Liver (tissue), 9 donors: ENCODE data around the gene EXOC4. TPM values are rescaled to one million over a fixed set of nuclear protein-coding genes. Genes with fewer than 3 reads are reported as not detected.

Experiments
- DNase-seq: peaks from one replicate; pipeline ENCODE4 v3.0.0-alpha.2; 2017; ENCODE audit warnings: low spot score
- H3K27ac ChIP-seq, 2 donors: one replicate each; pipeline ENCODE4 v1.7.0; 2013; ENCODE audit warnings: inconsistent platforms in 2 of 2, low read length in 2 of 2, control low read depth in 1 of 2, low read depth in 1 of 2, mild to moderate bottlenecking in 1 of 2
- H3K27me3 ChIP-seq, 4 donors: one replicate each; pipeline versions ENCODE4 v1.6.1 to v1.7.0; 2013; ENCODE audit warnings: low read length in 3 of 4, inconsistent platforms in 1 of 4, mild to moderate bottlenecking in 1 of 4, moderate library complexity in 1 of 4; ENCODE audit not compliant: control insufficient read depth in 4 of 4, insufficient read depth in 4 of 4
- H3K36me3 ChIP-seq, 4 donors: one replicate each; pipeline versions ENCODE4 v1.6.1 to v1.7.0; 2013; ENCODE audit warnings: low read length in 3 of 4, mild to moderate bottlenecking in 3 of 4, low read depth in 1 of 4, moderate library complexity in 1 of 4; ENCODE audit not compliant: control insufficient read depth in 4 of 4, insufficient read depth in 3 of 4
- H3K4me1 ChIP-seq, 4 donors: one replicate each; pipeline versions ENCODE4 v1.6.1 to v1.7.0; 2013; ENCODE audit warnings: low read length in 3 of 4, mild to moderate bottlenecking in 3 of 4, moderate library complexity in 1 of 4; ENCODE audit not compliant: control insufficient read depth in 4 of 4, insufficient read depth in 4 of 4
- H3K4me3 ChIP-seq, 3 donors: one replicate each; pipeline versions ENCODE4 v1.6.1 to v1.7.0; 2013; ENCODE audit warnings: low read length in 3 of 3, control low read depth in 1 of 3, low read depth in 1 of 3, mild to moderate bottlenecking in 1 of 3
- H3K9ac ChIP-seq, 2 donors: one replicate each; pipeline ENCODE4 v1.7.0; 2013; ENCODE audit warnings: low read length in 2 of 2, mild to moderate bottlenecking in 2 of 2, moderate library complexity in 2 of 2, control low read depth in 1 of 2, low read depth in 1 of 2
- H3K9me3 ChIP-seq, 4 donors: one replicate each; pipeline versions ENCODE4 v1.6.1 to v1.7.0; 2013; ENCODE audit warnings: low read length in 3 of 4; ENCODE audit not compliant: control insufficient read depth in 4 of 4
- FOXA1 ChIP-seq: IDR thresholded peaks from 2 replicates; pipeline ENCODE4 v1.6.1; 2016; ENCODE audit warnings: antibody characterized with exemption
- FOXA2 ChIP-seq: IDR thresholded peaks from 2 replicates; pipeline ENCODE4 v1.6.1; 2016; ENCODE audit warnings: antibody characterized with exemption
- GABPA ChIP-seq, 2 donors: IDR thresholded peaks in 1 of 2; conservative IDR thresholded peaks in 1 of 2; 2 replicates each; pipeline ENCODE4 v1.6.1; 2016; ENCODE audit warnings: antibody characterized with exemption in 2 of 2, mild to moderate bottlenecking in 1 of 2, moderate library complexity in 1 of 2
- HNF4A ChIP-seq, 2 donors: conservative IDR thresholded peaks; 2 replicates each; pipeline ENCODE4 v1.6.1; 2016; ENCODE audit warnings: antibody characterized with exemption in 2 of 2, mild to moderate bottlenecking in 2 of 2
- JUND ChIP-seq, 2 donors: IDR thresholded peaks; 2 replicates each; pipeline ENCODE4 v1.6.1; 2016; ENCODE audit warnings: antibody characterized with exemption in 2 of 2
- MAX ChIP-seq: IDR thresholded peaks from 2 replicates; pipeline ENCODE4 v1.6.1; 2016; ENCODE audit warnings: antibody characterized with exemption
- NR2F2 ChIP-seq: IDR thresholded peaks from 2 replicates; pipeline ENCODE4 v1.6.1; 2016; ENCODE audit warnings: antibody characterized with exemption
- RAD21 ChIP-seq, 2 donors: IDR thresholded peaks; 2 replicates each; pipeline ENCODE4 v1.6.1; 2016; ENCODE audit warnings: antibody characterized with exemption in 2 of 2, mild to moderate bottlenecking in 2 of 2
- RXRA ChIP-seq, 2 donors: IDR thresholded peaks; 2 replicates each; pipeline ENCODE4 v1.6.1; 2017 to 2018; ENCODE audit warnings: antibody characterized with exemption in 2 of 2, mild to moderate bottlenecking in 1 of 2
- TAF1 ChIP-seq: conservative IDR thresholded peaks from 2 replicates; pipeline ENCODE4 v1.6.1; 2016; ENCODE audit warnings: antibody characterized with exemption, mild to moderate bottlenecking
- YY1 ChIP-seq: IDR thresholded peaks from 2 replicates; pipeline ENCODE4 v1.6.1; 2016; ENCODE audit warnings: antibody characterized with exemption, mild to moderate bottlenecking
- WGBS: extraction: QIAGEN DNeasy Blood & Tissue Kit; methylation state at CpG from one replicate; pipeline ENCODE4 v1.1.7; 2013; 5-methylcytosine and 5-hydroxymethylcytosine counted together
- polyA plus RNA-seq, 2 donors: library from polyadenylated mRNA; stranded (reverse) in 1 of 2; unstranded in 1 of 2; fragments of 200-250 nt in 1 of 2; fragments of >200 nt in 1 of 2; fragmentation: Nextera tagmentation in 1 of 2; extraction: Ambion mirVana in 1 of 2; gene quantifications; one replicate each; pipeline versions ENCODE4 v1.2.1 to v1.2.3, GENCODE V29; 2013 to 2015
- total RNA-seq, 2 donors: library from RNA; depleted of rRNA; stranded (reverse); fragments of >200 nt; gene quantifications; one replicate each; pipeline ENCODE4 v1.2.3, GENCODE V29; 2014
- TF ChIP-seq, protein P1 (sequence below): IDR thresholded peaks from 2 replicates; pipeline ENCODE4 v1.6.1; 2016; ENCODE audit warnings: antibody characterized with exemption
- TF ChIP-seq, protein P2 (sequence below): fragments of 150-350 bp; IDR thresholded peaks from 2 replicates; pipeline ENCODE4 v1.5.1; 2017; ENCODE audit warnings: improper control_type of control experiment, low read depth, low read length; ENCODE audit not compliant: missing input control
- TF ChIP-seq, protein P3 (sequence below): IDR thresholded peaks from 2 replicates; pipeline ENCODE4 v1.6.1; 2016; ENCODE audit warnings: antibody characterized with exemption, mild to moderate bottlenecking
- donor health status: healthy.
- donor health status: healthy.
- donor health status: healthy.
- donor health status: healthy.
- donor health status: healthy.

Gene EXOC4
- total and polyA plus RNA-seq, 4 donors: 9.5 to 55.9 (median 23.6) TPM

DNA sequence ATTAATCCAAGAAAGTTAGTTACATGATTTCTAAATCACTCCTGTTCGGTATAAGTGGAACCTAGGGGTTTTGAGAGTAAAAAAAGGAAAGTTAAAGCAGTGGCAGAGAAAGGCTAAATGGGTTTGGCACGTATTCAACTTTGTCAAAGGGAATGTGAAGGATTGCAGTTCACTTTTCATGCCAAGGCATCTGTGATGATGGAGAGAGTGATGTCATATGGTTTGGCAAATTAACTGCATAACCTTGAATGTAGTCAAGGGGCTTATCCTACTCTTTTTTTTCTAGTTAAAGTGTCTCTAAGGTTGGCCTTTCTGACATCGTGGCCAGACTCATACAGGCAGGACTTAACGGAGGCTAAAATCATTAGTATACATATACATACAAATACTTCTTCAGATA, 277.8 kb downstream of the EXOC4 start (continued):
- TF ChIP-seq, protein P1, sequence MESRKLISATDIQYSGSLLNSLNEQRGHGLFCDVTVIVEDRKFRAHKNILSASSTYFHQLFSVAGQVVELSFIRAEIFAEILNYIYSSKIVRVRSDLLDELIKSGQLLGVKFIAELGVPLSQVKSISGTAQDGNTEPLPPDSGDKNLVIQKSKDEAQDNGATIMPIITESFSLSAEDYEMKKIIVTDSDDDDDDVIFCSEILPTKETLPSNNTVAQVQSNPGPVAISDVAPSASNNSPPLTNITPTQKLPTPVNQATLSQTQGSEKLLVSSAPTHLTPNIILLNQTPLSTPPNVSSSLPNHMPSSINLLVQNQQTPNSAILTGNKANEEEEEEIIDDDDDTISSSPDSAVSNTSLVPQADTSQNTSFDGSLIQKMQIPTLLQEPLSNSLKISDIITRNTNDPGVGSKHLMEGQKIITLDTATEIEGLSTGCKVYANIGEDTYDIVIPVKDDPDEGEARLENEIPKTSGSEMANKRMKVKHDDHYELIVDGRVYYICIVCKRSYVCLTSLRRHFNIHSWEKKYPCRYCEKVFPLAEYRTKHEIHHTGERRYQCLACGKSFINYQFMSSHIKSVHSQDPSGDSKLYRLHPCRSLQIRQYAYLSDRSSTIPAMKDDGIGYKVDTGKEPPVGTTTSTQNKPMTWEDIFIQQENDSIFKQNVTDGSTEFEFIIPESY: no peak
- TF ChIP-seq HNF4A (conservative IDR thresholded peaks at IDR 0.05): no peak
- no peak for TF ChIP-seq JUND (IDR thresholded peaks at IDR 0.05)
- TF ChIP-seq TAF1: no peak
- TF ChIP-seq YY1: no peak
- no peak for TF ChIP-seq NR2F2

GRCh38 chr7:133534816-133535215, 281.9 kb downstream of the EXOC4 start:
- H3K27ac ChIP-seq: no peak overlapping the region

DNA sequence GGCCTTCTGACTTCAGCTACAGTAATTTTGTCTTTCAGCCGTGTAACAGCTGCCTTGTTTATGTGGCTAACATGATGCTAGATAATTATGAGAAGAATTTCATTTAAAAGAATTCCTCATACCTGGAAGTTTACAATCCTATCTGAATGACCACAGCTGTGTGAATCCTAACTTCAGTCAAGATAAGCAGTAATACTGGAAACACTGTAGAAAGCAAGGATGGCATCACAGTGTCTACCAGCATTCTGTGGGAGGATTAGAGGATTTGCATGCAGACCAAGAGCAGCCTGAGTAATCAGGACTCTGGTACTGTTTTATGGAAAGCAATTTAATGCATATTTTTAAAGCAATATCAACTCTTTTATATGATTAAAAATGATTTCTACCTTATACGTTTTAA, 282.4 kb downstream of the EXOC4 start:
- Histone ChIP-seq H3K4me3 (no peak overlapping the region), H3K27me3 (no peaks in the 10 kb centered on the region), H3K27ac (no peak overlapping the region), H3K4me1 (no peaks in the 10 kb centered on the region), H3K36me3 (no peaks in the 10 kb centered on the region), H3K9me3 (no peaks in the 10 kb centered on the region), H3K9ac (no peak overlapping the region)
- 87% methylated on average over 2 of the region's 2 CpGs for WGBS
- TF ChIP-seq FOXA1: no peak
- TF ChIP-seq TAF1: no peak
- TF ChIP-seq, protein P2, sequence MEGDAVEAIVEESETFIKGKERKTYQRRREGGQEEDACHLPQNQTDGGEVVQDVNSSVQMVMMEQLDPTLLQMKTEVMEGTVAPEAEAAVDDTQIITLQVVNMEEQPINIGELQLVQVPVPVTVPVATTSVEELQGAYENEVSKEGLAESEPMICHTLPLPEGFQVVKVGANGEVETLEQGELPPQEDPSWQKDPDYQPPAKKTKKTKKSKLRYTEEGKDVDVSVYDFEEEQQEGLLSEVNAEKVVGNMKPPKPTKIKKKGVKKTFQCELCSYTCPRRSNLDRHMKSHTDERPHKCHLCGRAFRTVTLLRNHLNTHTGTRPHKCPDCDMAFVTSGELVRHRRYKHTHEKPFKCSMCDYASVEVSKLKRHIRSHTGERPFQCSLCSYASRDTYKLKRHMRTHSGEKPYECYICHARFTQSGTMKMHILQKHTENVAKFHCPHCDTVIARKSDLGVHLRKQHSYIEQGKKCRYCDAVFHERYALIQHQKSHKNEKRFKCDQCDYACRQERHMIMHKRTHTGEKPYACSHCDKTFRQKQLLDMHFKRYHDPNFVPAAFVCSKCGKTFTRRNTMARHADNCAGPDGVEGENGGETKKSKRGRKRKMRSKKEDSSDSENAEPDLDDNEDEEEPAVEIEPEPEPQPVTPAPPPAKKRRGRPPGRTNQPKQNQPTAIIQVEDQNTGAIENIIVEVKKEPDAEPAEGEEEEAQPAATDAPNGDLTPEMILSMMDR: no peak
- TF ChIP-seq NR2F2: no peak
- TF ChIP-seq MAX: no peak
- no peak for TF ChIP-seq FOXA2
- no peak for TF ChIP-seq HNF4A (conservative IDR thresholded peaks at IDR 0.05)
- no peak for TF ChIP-seq RXRA (IDR thresholded peaks at IDR 0.05)
- TF ChIP-seq GABPA (IDR thresholded peaks at IDR 0.05 in 1 of 2, conservative IDR thresholded peaks at IDR 0.05 in 1 of 2): no peak
- TF ChIP-seq RAD21 (IDR thresholded peaks at IDR 0.05): no peak
- no peak for DNase-seq

More at GRCh38 chr7:133534816-133535215, 281.9 kb downstream of the EXOC4 start:
- Histone ChIP-seq H3K9ac (no peak overlapping the region), H3K4me1 (no peaks in the 10 kb centered on the region), H3K27me3 (no peaks in the 10 kb centered on the region), H3K9me3 (no peaks in the 10 kb centered on the region), H3K36me3 (no peaks in the 10 kb centered on the region), H3K4me3 (no peak overlapping the region)
- 97% methylated on average over 5 of the region's 5 CpGs for WGBS
- DNase-seq: no peak
- TF ChIP-seq, protein P3, sequence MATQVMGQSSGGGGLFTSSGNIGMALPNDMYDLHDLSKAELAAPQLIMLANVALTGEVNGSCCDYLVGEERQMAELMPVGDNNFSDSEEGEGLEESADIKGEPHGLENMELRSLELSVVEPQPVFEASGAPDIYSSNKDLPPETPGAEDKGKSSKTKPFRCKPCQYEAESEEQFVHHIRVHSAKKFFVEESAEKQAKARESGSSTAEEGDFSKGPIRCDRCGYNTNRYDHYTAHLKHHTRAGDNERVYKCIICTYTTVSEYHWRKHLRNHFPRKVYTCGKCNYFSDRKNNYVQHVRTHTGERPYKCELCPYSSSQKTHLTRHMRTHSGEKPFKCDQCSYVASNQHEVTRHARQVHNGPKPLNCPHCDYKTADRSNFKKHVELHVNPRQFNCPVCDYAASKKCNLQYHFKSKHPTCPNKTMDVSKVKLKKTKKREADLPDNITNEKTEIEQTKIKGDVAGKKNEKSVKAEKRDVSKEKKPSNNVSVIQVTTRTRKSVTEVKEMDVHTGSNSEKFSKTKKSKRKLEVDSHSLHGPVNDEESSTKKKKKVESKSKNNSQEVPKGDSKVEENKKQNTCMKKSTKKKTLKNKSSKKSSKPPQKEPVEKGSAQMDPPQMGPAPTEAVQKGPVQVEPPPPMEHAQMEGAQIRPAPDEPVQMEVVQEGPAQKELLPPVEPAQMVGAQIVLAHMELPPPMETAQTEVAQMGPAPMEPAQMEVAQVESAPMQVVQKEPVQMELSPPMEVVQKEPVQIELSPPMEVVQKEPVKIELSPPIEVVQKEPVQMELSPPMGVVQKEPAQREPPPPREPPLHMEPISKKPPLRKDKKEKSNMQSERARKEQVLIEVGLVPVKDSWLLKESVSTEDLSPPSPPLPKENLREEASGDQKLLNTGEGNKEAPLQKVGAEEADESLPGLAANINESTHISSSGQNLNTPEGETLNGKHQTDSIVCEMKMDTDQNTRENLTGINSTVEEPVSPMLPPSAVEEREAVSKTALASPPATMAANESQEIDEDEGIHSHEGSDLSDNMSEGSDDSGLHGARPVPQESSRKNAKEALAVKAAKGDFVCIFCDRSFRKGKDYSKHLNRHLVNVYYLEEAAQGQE: no peak
- TF ChIP-seq FOXA1: no peak
